Measurements from ENCODE around the gene OR6J1. TPM values are rescaled to one million over a fixed set of nuclear protein-coding genes. Genes with fewer than 3 reads are reported as not detected.
A peak's percentile ranks its signal among the peaks of the same experiment; 100 is the strongest.

Gene OR6J1
- total and polyA plus RNA-seq, 2 donors (not counting 3 experiments of a cell fraction or from before 2014, with no cell fraction given), result not detected

DNA sequence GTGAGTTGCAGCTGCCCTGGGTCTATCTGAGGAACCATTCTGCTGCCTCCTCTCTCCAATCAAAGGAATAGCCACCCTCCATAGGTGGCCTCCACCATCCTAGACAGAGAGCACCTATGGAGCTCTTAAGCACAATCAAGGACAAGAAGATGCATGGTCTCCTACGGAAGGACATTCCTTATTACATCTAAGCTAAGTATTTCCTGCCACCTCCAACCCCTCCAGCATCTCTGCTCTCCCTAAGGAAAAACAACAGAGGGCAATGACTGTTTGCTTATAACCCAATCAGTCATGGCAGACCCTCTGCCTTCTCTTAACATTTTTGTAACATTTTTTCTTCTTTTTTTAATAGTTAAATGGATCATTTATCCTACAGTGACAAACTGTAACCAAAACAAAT, 14.8 kb upstream of the OR6J1 start:
- no peaks in the 10 kb centered on the region for H4K20me1 ChIP-seq (replicated peaks; ENCODE audit: control insufficient read depth, extremely low read depth, insufficient read depth, low read length)
- no peaks in the 10 kb centered on the region for H3K9me3 ChIP-seq (replicated peaks; ENCODE audit: control insufficient read depth, insufficient read depth, low read length)
- H3K79me2 ChIP-seq (ENCODE audit: control insufficient read depth, insufficient read depth, low read length), result no peaks in the 10 kb centered on the region
- no TSS peak for BruUV-seq (replicated peaks)
- H2AFZ ChIP-seq (ENCODE audit: low read depth, low read length), result peak overlapping the region; percentile 94
- H3K9ac ChIP-seq (replicated peaks; ENCODE audit: extremely low read depth, insufficient read depth, low read length), result peak overlapping the region; percentile 23
- intact Hi-C loops (cut with micrococcal nuclease), result loop anchor here (1.0 kb wide), 12 partner anchors 32 to 241 kb away; partner anchors contain the start of gene MMP14
- H3K27me3 ChIP-seq (ENCODE audit: control insufficient read depth in 2 of 2, insufficient read depth in 2 of 2, low read length in 2 of 2), result no peaks in the 10 kb centered on the region
- H3K4me2 ChIP-seq (ENCODE audit: insufficient read depth, low read length), result peak overlapping the region; percentile 78
- POLR2A ChIA-PET, result interaction anchor here (0.5 to 1.0 kb wide), 4 partner anchors 16 to 81 kb away, joined by 3 to 4 read pairs (median 4); no protein-coding TSS in a partner anchor
- DNase-seq (ENCODE audit: low read depth, low spot score) (peak; percentile 42), FAIRE-seq (peak; percentile 83)
- CTCF ChIA-PET, result interaction anchor here (0.6 to 9.9 kb wide), 34 partner anchors 10 to 270 kb away, joined by 3 to 293 read pairs (median 10); partner anchors contain the start of genes MMP14, OXA1L and SLC7A7
- H3K4me3 ChIP-seq (replicated peaks in 1 of 3; ENCODE audit: insufficient read depth in 1 of 3, low read depth in 1 of 3, low read length in 3 of 3), result peak overlapping the region in 1 of 3 experiments; percentile 28
- H3K4me1 ChIP-seq (ENCODE audit: control insufficient read depth, extremely low read depth, insufficient read depth, low read length), result peaks cover 32% of the 10 kb centered on the region
- TF ChIP-seq POLR2AphosphoS5 (IDR thresholded peaks at IDR 0.05; ENCODE audit: insufficient read depth, low read depth, low read length) (peak; percentile 29), EZH2 (IDR thresholded peaks at IDR 0.05; ENCODE audit: borderline replicate concordance, low read depth, low read length, severe bottlenecking) (no peak), GATA2 (IDR thresholded peaks at IDR 0.05; ENCODE audit: insufficient read depth, insufficient read length, low read depth, low read length) (peak; percentile 12), MYC (IDR thresholded peaks at IDR 0.05; ENCODE audit: low read depth, low read length) (no peak)
- TF ChIP-seq, protein P1, sequence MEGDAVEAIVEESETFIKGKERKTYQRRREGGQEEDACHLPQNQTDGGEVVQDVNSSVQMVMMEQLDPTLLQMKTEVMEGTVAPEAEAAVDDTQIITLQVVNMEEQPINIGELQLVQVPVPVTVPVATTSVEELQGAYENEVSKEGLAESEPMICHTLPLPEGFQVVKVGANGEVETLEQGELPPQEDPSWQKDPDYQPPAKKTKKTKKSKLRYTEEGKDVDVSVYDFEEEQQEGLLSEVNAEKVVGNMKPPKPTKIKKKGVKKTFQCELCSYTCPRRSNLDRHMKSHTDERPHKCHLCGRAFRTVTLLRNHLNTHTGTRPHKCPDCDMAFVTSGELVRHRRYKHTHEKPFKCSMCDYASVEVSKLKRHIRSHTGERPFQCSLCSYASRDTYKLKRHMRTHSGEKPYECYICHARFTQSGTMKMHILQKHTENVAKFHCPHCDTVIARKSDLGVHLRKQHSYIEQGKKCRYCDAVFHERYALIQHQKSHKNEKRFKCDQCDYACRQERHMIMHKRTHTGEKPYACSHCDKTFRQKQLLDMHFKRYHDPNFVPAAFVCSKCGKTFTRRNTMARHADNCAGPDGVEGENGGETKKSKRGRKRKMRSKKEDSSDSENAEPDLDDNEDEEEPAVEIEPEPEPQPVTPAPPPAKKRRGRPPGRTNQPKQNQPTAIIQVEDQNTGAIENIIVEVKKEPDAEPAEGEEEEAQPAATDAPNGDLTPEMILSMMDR (IDR thresholded peaks at IDR 0.05; ENCODE audit: extremely low read depth in 1 of 2, insufficient read depth in 1 of 2, low read depth in 1 of 2, low read length in 2 of 2), result no peak
- peak overlapping the region; percentile 72 for H3K27ac ChIP-seq (ENCODE audit: insufficient read depth, low read depth, low read length)
- H3K36me3 ChIP-seq (ENCODE audit: control insufficient read depth in 2 of 2, extremely low read depth in 1 of 2, insufficient read depth in 2 of 2, low read length in 2 of 2), result no peaks in the 10 kb centered on the region
- no peaks in the 10 kb centered on the region for H3K9me1 ChIP-seq (replicated peaks; ENCODE audit: control insufficient read depth, extremely low read depth, insufficient read depth, low read length)
- dilution Hi-C loops (cut with MboI; ENCODE audit: extremely low pct_ligation_motif_present, low sequenced_read_pairs), result no loop called here
